GM12874 (cell line): Measurements from ENCODE around the gene C19orf38.

Experiments
- CTCF ChIP-seq: IDR thresholded peaks from 2 replicates; pipeline ENCODE4 v1.5.1; 2011; ENCODE audit warnings: low read depth, mild to moderate bottlenecking, control low read depth, low read length, moderate library complexity; ENCODE audit not compliant: insufficient read depth

C19orf38 gene

GRCh38 chr19:10858204-10858828 lies 10.1 kb downstream of the C19orf38 start:
- TF ChIP-seq CTCF, result peak; percentile 85

- peak; percentile 68 for TF ChIP-seq CTCF
Measured at GRCh38 chr19:10861103-10861651, 13.0 kb downstream of the C19orf38 start.

GRCh38 chr19:10862561-10863106 lies 14.4 kb downstream of the C19orf38 start:
- TF ChIP-seq CTCF, result no peak

- TF ChIP-seq CTCF, result no peak
Measured at GRCh38 chr19:10863107-10863717, 15.0 kb downstream of the C19orf38 start.

- TF ChIP-seq CTCF, result peak; percentile 92
Measured at GRCh38 chr19:10864538-10864899, 16.3 kb downstream of the C19orf38 start.

GRCh38 chr19:10866495-10866894 lies 18.3 kb downstream of the C19orf38 start:
- no peak for TF ChIP-seq CTCF

- TF ChIP-seq CTCF, result no peak
Measured at GRCh38 chr19:10868872-10869547, 20.8 kb downstream of the C19orf38 start.
